ENCODE data around the gene KLHL8. TPM values are rescaled to one million over a fixed set of nuclear protein-coding genes. Genes with fewer than 3 reads are reported as not detected.
A peak's percentile ranks its signal among the peaks of the same experiment; 100 is the strongest.

The KLHL8 gene
- total RNA-seq (2022) = 9.9 and 10.0 TPM in 2 replicates
- percentile 64 among the genes with signal in this experiment for Bru-seq, nascent RNA
- percentile 62 among the genes with signal in this experiment for BruChase-seq, experiment 1, labeled RNA remaining after a 6-hour chase
- BruChase-seq, experiment 2, labeled RNA remaining after a 2-hour chase = percentile 64 among the genes with signal in this experiment
- long read RNA-seq, partial matches to known transcripts = 0 of 2 reads
- long read RNA-seq, other reads (novel, unspliced or antisense) = 2 of 2 reads

DNA sequence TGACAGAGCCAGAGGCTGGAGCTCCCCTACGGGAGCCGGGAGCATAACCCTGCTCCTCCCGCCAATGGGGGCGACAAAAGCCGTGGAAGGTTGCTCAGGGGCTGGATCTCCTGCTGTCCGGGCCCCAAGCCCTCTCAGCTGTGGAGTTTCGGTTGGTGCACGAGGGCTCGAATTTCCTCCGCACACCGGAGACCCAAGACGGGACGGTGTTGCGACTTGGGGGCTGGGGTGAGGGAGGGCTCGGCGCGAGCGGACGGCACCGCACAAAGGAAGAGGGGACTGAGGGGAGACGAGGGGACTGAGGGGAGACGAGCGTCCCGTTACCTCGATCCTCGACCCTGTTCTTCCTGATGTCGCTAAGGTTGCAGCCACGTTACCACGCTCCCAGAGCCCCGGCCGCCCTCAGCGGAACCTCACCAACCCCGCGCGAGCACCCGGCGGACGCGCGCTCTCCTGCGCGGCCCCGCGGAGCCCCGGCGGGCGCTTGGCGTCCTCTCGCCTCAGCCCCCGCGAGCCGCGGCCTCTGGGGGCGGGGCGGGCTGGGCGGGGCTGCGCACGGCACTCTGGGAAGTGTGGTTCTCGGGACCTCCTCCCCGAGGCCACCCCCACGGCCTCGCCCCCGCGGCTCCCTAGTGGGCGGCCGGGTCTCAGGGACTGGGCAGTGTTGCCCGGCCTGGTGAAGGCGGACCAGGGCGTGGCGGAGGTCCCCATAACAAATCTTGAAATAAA, at the start of gene KLHL8:
KLHL8 (minus strand) TSS at position 525 of the 729 bp plus-strand sequence. CDS start 25,079 bp downstream, outside the sequence.
- H3K27ac Mint-ChIP-seq (ENCODE audit: unreplicated experiment) = peak within 1 kb of the TSS; percentile 66
- H3K4me1 Mint-ChIP-seq (ENCODE audit: low read depth, unreplicated experiment) = no peaks in the 10 kb centered on the region
- no peak for TF ChIP-seq CTCF (IDR thresholded peaks at IDR 0.05; ENCODE audit: unreplicated experiment)
- H3K27me3 Mint-ChIP-seq (ENCODE audit: unreplicated experiment) = no peaks in the 10 kb centered on the region
- intact Hi-C loops (cut with micrococcal nuclease; ENCODE audit: unreplicated experiment) = no loop called here
- H3K36me3 Mint-ChIP-seq (ENCODE audit: insufficient read depth, unreplicated experiment) = peaks cover 23% of the 10 kb centered on the region
- no TSS peak for BruUV-seq (replicated peaks)
- no peaks in the 10 kb centered on the region for H3K9me3 Mint-ChIP-seq (ENCODE audit: low read depth, unreplicated experiment)
- DNase-seq = peak; percentile 87
- CTCF ChIA-PET = interaction anchor here (0.5 to 1.1 kb wide), 5 partner anchors 20 to 722 kb away, joined by 3 to 7 read pairs (median 3); no protein-coding TSS in a partner anchor
- peak within 1 kb of the TSS; percentile 88 for H3K4me3 Mint-ChIP-seq (ENCODE audit: low read depth, unreplicated experiment)

DNA sequence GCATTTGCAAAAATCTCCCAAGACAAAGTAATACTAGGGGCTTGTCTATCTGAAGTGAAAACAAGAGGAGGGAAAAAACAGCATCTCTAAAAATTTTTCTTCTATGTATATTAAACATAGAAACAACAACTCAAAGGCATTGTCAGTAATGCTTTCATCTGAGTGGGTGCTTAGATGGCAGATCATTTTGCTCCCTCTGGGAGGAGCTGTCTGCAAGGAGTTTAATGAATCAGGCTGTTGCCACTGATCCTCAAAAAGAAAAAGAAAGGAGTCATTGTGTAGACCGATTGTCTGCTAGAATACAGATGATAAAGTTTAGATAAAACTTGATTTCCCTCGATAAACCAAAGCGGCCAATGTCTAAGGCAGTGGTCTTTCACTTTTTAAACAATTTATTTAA, 49.7 kb upstream of the KLHL8 start:
- Mint-ChIP-seq H3K4me3 (ENCODE audit: low read depth, unreplicated experiment) (no peak overlapping the region), H3K27ac (ENCODE audit: unreplicated experiment) (no peak overlapping the region), H3K27me3 (ENCODE audit: unreplicated experiment) (no peaks in the 10 kb centered on the region), H3K4me1 (ENCODE audit: low read depth, unreplicated experiment) (no peaks in the 10 kb centered on the region), H3K36me3 (ENCODE audit: insufficient read depth, unreplicated experiment) (no peaks in the 10 kb centered on the region), H3K9me3 (ENCODE audit: low read depth, unreplicated experiment) (no peaks in the 10 kb centered on the region)
- peak; percentile 20 for DNase-seq
- intact Hi-C loops (cut with micrococcal nuclease; ENCODE audit: unreplicated experiment) = loop anchor here (1.0 kb wide), 1 partner anchor 195 kb away; no protein-coding TSS in a partner anchor
- CTCF ChIA-PET = interaction anchor here (0.6 kb wide), 1 partner anchor 274 kb away, joined by 3 read pairs; no protein-coding TSS in a partner anchor
- BruUV-seq (replicated peaks) = no TSS peak
- TF ChIP-seq CTCF (IDR thresholded peaks at IDR 0.05; ENCODE audit: unreplicated experiment) = no peak

DNA sequence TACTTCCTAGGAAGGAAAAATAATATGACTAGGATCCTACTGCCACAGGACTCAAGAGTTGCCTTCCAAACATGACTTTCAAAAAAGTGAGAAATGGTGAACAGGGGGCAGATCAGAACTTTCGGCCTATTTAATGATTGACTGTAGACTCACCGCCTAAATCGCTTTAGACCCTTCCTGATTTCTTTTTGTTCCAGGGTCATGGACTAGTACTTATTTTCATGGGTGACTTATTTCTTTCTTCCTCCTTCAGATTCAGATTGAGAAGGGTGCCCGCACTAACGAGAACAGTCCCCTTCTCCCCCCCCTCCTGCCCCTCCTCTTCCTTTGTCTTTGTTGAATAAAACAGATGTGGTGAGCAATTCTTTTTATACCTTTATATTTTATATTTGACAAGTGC, 48.0 kb upstream of the KLHL8 start:
- H3K4me3 Mint-ChIP-seq (ENCODE audit: low read depth, unreplicated experiment) = no peak overlapping the region
- no peaks in the 10 kb centered on the region for H3K4me1 Mint-ChIP-seq (ENCODE audit: low read depth, unreplicated experiment)
- no peaks in the 10 kb centered on the region for H3K27me3 Mint-ChIP-seq (ENCODE audit: unreplicated experiment)
- H3K36me3 Mint-ChIP-seq (ENCODE audit: insufficient read depth, unreplicated experiment) = no peaks in the 10 kb centered on the region
- H3K9me3 Mint-ChIP-seq (ENCODE audit: low read depth, unreplicated experiment) = no peaks in the 10 kb centered on the region
- no peak overlapping the region for H3K27ac Mint-ChIP-seq (ENCODE audit: unreplicated experiment)
- TF ChIP-seq CTCF (IDR thresholded peaks at IDR 0.05; ENCODE audit: unreplicated experiment) = no peak
- DNase-seq = no peak
- intact Hi-C loops (cut with micrococcal nuclease; ENCODE audit: unreplicated experiment) = no loop called here
- BruUV-seq (replicated peaks) = no TSS peak
- CTCF ChIA-PET = no interaction called here

- Mint-ChIP-seq H3K9me3 (ENCODE audit: low read depth, unreplicated experiment) (peaks cover 2% of the 10 kb centered on the region), H3K4me1 (ENCODE audit: low read depth, unreplicated experiment) (no peaks in the 10 kb centered on the region), H3K27ac (ENCODE audit: unreplicated experiment) (no peak overlapping the region), H3K36me3 (ENCODE audit: insufficient read depth, unreplicated experiment) (no peaks in the 10 kb centered on the region), H3K27me3 (ENCODE audit: unreplicated experiment) (no peaks in the 10 kb centered on the region), H3K4me3 (ENCODE audit: low read depth, unreplicated experiment) (no peak overlapping the region)
- intact Hi-C loops (cut with micrococcal nuclease; ENCODE audit: unreplicated experiment) = no loop called here
- DNase-seq = no peak
- TF ChIP-seq CTCF (IDR thresholded peaks at IDR 0.05; ENCODE audit: unreplicated experiment) = no peak
- BruUV-seq (replicated peaks) = no TSS peak
- CTCF ChIA-PET = no interaction called here
Observed at GRCh38 chr4:87266986-87267385, 46.6 kb upstream of the KLHL8 start.

All from Calu3 (cell line).